Measurements from ENCODE around the gene MAEL.

GRCh38 chr1:166972826-166973225 lies 16.3 kb upstream of the MAEL start:
- TF ChIP-seq FOXM1 (IDR thresholded peaks at IDR 0.05; ENCODE audit: borderline replicate concordance, low read depth) (no peak), MAX (IDR thresholded peaks at IDR 0.05) (no peak), EP300 (IDR thresholded peaks at IDR 0.05; ENCODE audit: borderline replicate concordance) (no peak), YY1 (IDR thresholded peaks at IDR 0.05; ENCODE audit: low read depth) (no peak), RAD21 (IDR thresholded peaks at IDR 0.05; ENCODE audit: low read depth) (no peak), ZBTB7A (IDR thresholded peaks at IDR 0.05; ENCODE audit: low read depth) (no peak), CEBPB (IDR thresholded peaks at IDR 0.05) (no peak), USF1 (IDR thresholded peaks at IDR 0.05) (no peak)
